HEK293 (cell line): ENCODE data around the gene C14orf119.

Experiments used
- CTCF ChIA-PET: fragments of 350-600 bp; formaldehyde crosslinking; extraction: SDS; loops from one replicate; lab custom pipeline; 2021; ENCODE audit warnings: antibody characterized with exemption; lab: Yijun Ruan, JAX
- POLR2A ChIA-PET: fragments of 300-600 bp; formaldehyde crosslinking; extraction: SDS; loops from one replicate; lab custom pipeline; 2020; ENCODE audit warnings: antibody characterized with exemption, inconsistent platforms; lab: Yijun Ruan, JAX
- H3K27ac ChIP-seq: fragments of 200-500 bp; sonication (Bioruptor generic); 2 replicates; pipeline ENCODE4 v1.5.1; 2014; ENCODE audit warnings: low read depth, low read length, control low read depth, inconsistent platforms; ENCODE audit errors: extremely low read depth
- H3K36me3 ChIP-seq, 2 experiments: fragments of 200-500 bp in 1 of 2; sonication (Bioruptor generic) in 1 of 2; 1 replicate in 1 of 2; 2 replicates in 1 of 2; pipeline ENCODE4 v1.5.1; 2014 to 2017; ENCODE audit warnings: inconsistent platforms in 2 of 2, low read length in 2 of 2; ENCODE audit not compliant: control insufficient read depth in 2 of 2, insufficient read depth in 1 of 2
- H3K4me1 ChIP-seq: fragments of 200-500 bp; sonication (Bioruptor generic); 2 replicates; pipeline ENCODE4 v1.5.1; 2014; ENCODE audit warnings: mild to moderate bottlenecking, low read length, inconsistent platforms; ENCODE audit not compliant: control insufficient read depth, insufficient read depth
- H3K4me3 ChIP-seq: 2 replicates; pipeline ENCODE4 v1.5.1; 2011; ENCODE audit warnings: low read depth, mild to moderate bottlenecking, control low read depth, low read length, moderate library complexity
- H3K9me3 ChIP-seq: fragments of 200-500 bp; sonication (Bioruptor generic); 2 replicates; pipeline ENCODE4 v1.5.1; 2014; ENCODE audit warnings: low read depth, low read length, inconsistent platforms; ENCODE audit not compliant: control insufficient read depth, insufficient read depth
- BCL11B ChIP-seq: fragments of 450-650 bp; formaldehyde crosslinking; IDR thresholded peaks from 2 replicates; pipeline ENCODE4 v1.5.1; 2016; ENCODE audit warnings: low read depth, missing biosample characterization, missing genetic modification characterization
- FEZF1 ChIP-seq: fragments of 450-650 bp; formaldehyde crosslinking; IDR thresholded peaks from 2 replicates; pipeline ENCODE4 v1.5.1; 2016; ENCODE audit warnings: missing biosample characterization, missing genetic modification characterization
- KLF16 ChIP-seq: fragments of 450-650 bp; formaldehyde crosslinking; IDR thresholded peaks from 2 replicates; pipeline ENCODE4 v1.5.1; 2017; ENCODE audit warnings: missing biosample characterization, missing genetic modification characterization
- MZF1 ChIP-seq: fragments of 450-650 bp; formaldehyde crosslinking; IDR thresholded peaks from 2 replicates; pipeline ENCODE4 v1.5.1; 2017; ENCODE audit warnings: missing biosample characterization, missing genetic modification characterization, borderline replicate concordance
- SETDB1 ChIP-seq: IDR thresholded peaks from one replicate; pipeline ENCODE4 v1.6.1; 2017; ENCODE audit warnings: mild to moderate bottlenecking, low read length, moderate library complexity, mixed read lengths; ENCODE audit not compliant: insufficient read length
- SP3 ChIP-seq: fragments of 450-650 bp; formaldehyde crosslinking; IDR thresholded peaks from 2 replicates; pipeline ENCODE4 v1.5.1; 2016; ENCODE audit warnings: missing biosample characterization, missing genetic modification characterization
- SP7 ChIP-seq: fragments of 450-650 bp; formaldehyde crosslinking; IDR thresholded peaks from 2 replicates; pipeline ENCODE4 v1.5.1; 2016; ENCODE audit warnings: missing biosample characterization, missing genetic modification characterization
- YY2 ChIP-seq: fragments of 450-650 bp; formaldehyde crosslinking; IDR thresholded peaks from 2 replicates; pipeline ENCODE4 v1.5.1; 2016; ENCODE audit warnings: missing biosample characterization, missing genetic modification characterization
- ZBTB17 ChIP-seq: fragments of 450-650 bp; formaldehyde crosslinking; IDR thresholded peaks from 2 replicates; pipeline ENCODE4 v1.5.1; 2016; ENCODE audit warnings: missing biosample characterization, missing genetic modification characterization
- ZBTB20 ChIP-seq: fragments of 450-650 bp; formaldehyde crosslinking; IDR thresholded peaks from 2 replicates; pipeline ENCODE4 v1.5.1; 2016; ENCODE audit warnings: missing biosample characterization, missing genetic modification characterization
- ZBTB7A ChIP-seq: fragments of 450-650 bp; formaldehyde crosslinking; IDR thresholded peaks from 2 replicates; pipeline ENCODE4 v1.5.1; 2016; ENCODE audit warnings: low read depth, missing biosample characterization, missing genetic modification characterization
- ZEB2 ChIP-seq: fragments of 450-650 bp; formaldehyde crosslinking; IDR thresholded peaks from 2 replicates; pipeline ENCODE4 v1.5.1; 2016; ENCODE audit warnings: missing biosample characterization, missing genetic modification characterization
- ZFP3 ChIP-seq: fragments of 450-650 bp; formaldehyde crosslinking; IDR thresholded peaks from 2 replicates; pipeline ENCODE4 v1.5.1; 2016; ENCODE audit warnings: low read depth, missing biosample characterization, missing genetic modification characterization
- ZNF146 ChIP-seq: fragments of 450-650 bp; formaldehyde crosslinking; IDR thresholded peaks from 2 replicates; pipeline ENCODE4 v1.5.1; 2016; ENCODE audit warnings: missing biosample characterization, missing genetic modification characterization
- ZNF157 ChIP-seq: fragments of 450-650 bp; formaldehyde crosslinking; IDR thresholded peaks from 2 replicates; pipeline ENCODE4 v1.5.1; 2016; ENCODE audit warnings: missing biosample characterization, missing genetic modification characterization
- ZNF324 ChIP-seq: fragments of 450-650 bp; formaldehyde crosslinking; IDR thresholded peaks from 2 replicates; pipeline ENCODE4 v1.5.1; 2016; ENCODE audit warnings: missing biosample characterization, missing genetic modification characterization
- ZNF335 ChIP-seq: fragments of 450-650 bp; formaldehyde crosslinking; conservative IDR thresholded peaks from 2 replicates; pipeline ENCODE4 v1.5.1; 2016; ENCODE audit warnings: missing biosample characterization, missing genetic modification characterization
- ZNF514 ChIP-seq: fragments of 450-650 bp; formaldehyde crosslinking; IDR thresholded peaks from 2 replicates; pipeline ENCODE4 v1.5.1; 2016; ENCODE audit warnings: missing biosample characterization, missing genetic modification characterization
- ZNF521 ChIP-seq: fragments of 450-650 bp; formaldehyde crosslinking; IDR thresholded peaks from 2 replicates; pipeline ENCODE4 v1.5.1; 2017; ENCODE audit warnings: missing biosample characterization, mild to moderate bottlenecking, missing genetic modification characterization
- ZNF654 ChIP-seq: fragments of 450-650 bp; formaldehyde crosslinking; IDR thresholded peaks from 2 replicates; pipeline ENCODE4 v1.5.1; 2016; ENCODE audit warnings: low read depth, missing biosample characterization, missing genetic modification characterization
- ZNF670 ChIP-seq: fragments of 450-650 bp; formaldehyde crosslinking; IDR thresholded peaks from 2 replicates; pipeline ENCODE4 v1.5.1; 2016; ENCODE audit warnings: missing biosample characterization, missing genetic modification characterization, low read depth
- ZNF837 ChIP-seq: fragments of 450-650 bp; formaldehyde crosslinking; IDR thresholded peaks from 2 replicates; pipeline ENCODE4 v1.5.1; 2016; ENCODE audit warnings: missing biosample characterization, missing genetic modification characterization
- ZSCAN23 ChIP-seq: fragments of 450-650 bp; formaldehyde crosslinking; IDR thresholded peaks from 2 replicates; pipeline ENCODE4 v1.5.1; 2016; ENCODE audit warnings: missing biosample characterization, missing genetic modification characterization
- TF ChIP-seq, protein P1 (sequence below): fragments of 450-650 bp; formaldehyde crosslinking; IDR thresholded peaks from 2 replicates; pipeline ENCODE4 v1.5.1; 2016; ENCODE audit warnings: missing biosample characterization, missing genetic modification characterization
- TF ChIP-seq, protein P2 (sequence below): fragments of 450-650 bp; IDR thresholded peaks from 2 replicates; pipeline ENCODE4 v1.5.1; 2018; ENCODE audit warnings: missing biosample characterization, mild to moderate bottlenecking, missing genetic modification characterization
- TF ChIP-seq, protein P3 (sequence below): fragments of 450-650 bp; formaldehyde crosslinking; IDR thresholded peaks from 2 replicates; pipeline ENCODE4 v1.5.1; 2016; ENCODE audit warnings: missing biosample characterization, missing genetic modification characterization
- TF ChIP-seq, protein P4 (sequence below): fragments of 450-650 bp; formaldehyde crosslinking; IDR thresholded peaks from 2 replicates; pipeline ENCODE4 v1.5.1; 2017; ENCODE audit warnings: missing biosample characterization, missing genetic modification characterization
- TF ChIP-seq, protein P5 (sequence below): fragments of 450-650 bp; formaldehyde crosslinking; IDR thresholded peaks from 2 replicates; pipeline ENCODE4 v1.5.1; 2017; ENCODE audit warnings: missing biosample characterization, mild to moderate bottlenecking, missing genetic modification characterization, moderate library complexity

The C14orf119 gene

DNA sequence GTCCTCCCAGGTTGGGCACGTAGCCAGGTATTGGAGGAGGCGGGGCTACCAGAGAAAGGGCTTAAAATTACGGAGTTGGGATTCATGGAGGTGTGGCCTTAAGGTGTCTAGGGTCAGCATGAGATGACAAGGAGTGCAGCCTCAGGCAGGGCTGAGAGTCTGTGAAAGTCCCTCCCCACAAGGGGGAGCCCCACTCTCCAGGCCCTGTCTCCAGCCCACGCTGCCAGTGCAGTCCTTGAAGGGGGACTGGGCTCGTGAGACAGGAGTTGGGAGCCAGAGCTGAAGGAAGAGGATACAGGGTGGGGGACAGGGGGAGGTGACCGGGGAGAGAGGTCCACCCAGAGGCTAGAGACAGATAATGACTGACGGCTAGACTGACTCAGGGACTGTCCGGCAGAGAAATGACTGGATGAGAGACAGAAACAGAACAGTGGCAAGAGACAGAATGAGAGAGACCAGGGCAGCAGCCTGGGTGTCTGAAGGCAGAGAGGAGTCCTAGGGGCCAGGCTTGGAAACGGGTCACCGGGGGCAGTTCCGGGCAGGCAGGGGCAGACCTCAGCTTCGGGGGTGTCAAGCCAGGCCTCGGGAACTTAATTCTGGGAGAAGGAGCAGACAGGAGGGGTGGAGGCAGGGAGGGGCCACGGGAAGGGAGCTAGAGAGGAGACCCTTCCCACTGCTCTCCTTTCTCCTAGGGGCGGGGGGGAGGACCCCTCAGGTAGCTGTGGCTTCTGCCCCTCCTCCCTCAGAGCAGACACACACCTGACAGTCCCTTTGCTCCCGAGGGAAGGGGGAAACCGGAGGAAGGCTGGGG, 39.0 kb upstream of the C14orf119 start (continued):
- TF ChIP-seq, protein P1, sequence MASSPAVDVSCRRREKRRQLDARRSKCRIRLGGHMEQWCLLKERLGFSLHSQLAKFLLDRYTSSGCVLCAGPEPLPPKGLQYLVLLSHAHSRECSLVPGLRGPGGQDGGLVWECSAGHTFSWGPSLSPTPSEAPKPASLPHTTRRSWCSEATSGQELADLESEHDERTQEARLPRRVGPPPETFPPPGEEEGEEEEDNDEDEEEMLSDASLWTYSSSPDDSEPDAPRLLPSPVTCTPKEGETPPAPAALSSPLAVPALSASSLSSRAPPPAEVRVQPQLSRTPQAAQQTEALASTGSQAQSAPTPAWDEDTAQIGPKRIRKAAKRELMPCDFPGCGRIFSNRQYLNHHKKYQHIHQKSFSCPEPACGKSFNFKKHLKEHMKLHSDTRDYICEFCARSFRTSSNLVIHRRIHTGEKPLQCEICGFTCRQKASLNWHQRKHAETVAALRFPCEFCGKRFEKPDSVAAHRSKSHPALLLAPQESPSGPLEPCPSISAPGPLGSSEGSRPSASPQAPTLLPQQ (tag by site-specific recombination) = peak; percentile 46; the same call in 1 of the 2 replicates
- TF ChIP-seq KLF16 (tag by site-specific recombination) (peak; percentile 39; the same call in 1 of the 2 replicates), ZEB2 (tag by site-specific recombination) (peak; percentile 45), ZBTB20 (tag by site-specific recombination) (peak; percentile 36; the same call in 1 of the 2 replicates), ZNF335 (tag by site-specific recombination) (peak; percentile 22; the same call in 1 of the 2 replicates), SP3 (0 out of 2 replicates have a peak, but pooled peaks have one; percentile 37), ZNF837 (tag by site-specific recombination) (no peak), ZNF324 (tag by site-specific recombination) (0 out of 2 replicates have a peak, but pooled peaks have one; percentile 30), MZF1 (tag by site-specific recombination) (no peak), BCL11B (tag by site-specific recombination) (no peak), ZNF654 (tag by site-specific recombination) (peak; percentile 6; the same call in 1 of the 2 replicates)
- TF ChIP-seq, protein P2, sequence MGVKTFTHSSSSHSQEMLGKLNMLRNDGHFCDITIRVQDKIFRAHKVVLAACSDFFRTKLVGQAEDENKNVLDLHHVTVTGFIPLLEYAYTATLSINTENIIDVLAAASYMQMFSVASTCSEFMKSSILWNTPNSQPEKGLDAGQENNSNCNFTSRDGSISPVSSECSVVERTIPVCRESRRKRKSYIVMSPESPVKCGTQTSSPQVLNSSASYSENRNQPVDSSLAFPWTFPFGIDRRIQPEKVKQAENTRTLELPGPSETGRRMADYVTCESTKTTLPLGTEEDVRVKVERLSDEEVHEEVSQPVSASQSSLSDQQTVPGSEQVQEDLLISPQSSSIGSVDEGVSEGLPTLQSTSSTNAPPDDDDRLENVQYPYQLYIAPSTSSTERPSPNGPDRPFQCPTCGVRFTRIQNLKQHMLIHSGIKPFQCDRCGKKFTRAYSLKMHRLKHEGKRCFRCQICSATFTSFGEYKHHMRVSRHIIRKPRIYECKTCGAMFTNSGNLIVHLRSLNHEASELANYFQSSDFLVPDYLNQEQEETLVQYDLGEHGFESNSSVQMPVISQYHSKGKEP = no peak
- TF ChIP-seq, protein P3, sequence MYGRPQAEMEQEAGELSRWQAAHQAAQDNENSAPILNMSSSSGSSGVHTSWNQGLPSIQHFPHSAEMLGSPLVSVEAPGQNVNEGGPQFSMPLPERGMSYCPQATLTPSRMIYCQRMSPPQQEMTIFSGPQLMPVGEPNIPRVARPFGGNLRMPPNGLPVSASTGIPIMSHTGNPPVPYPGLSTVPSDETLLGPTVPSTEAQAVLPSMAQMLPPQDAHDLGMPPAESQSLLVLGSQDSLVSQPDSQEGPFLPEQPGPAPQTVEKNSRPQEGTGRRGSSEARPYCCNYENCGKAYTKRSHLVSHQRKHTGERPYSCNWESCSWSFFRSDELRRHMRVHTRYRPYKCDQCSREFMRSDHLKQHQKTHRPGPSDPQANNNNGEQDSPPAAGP = peak; percentile 7; the same call in 1 of the 2 replicates
- TF ChIP-seq, protein P4, sequence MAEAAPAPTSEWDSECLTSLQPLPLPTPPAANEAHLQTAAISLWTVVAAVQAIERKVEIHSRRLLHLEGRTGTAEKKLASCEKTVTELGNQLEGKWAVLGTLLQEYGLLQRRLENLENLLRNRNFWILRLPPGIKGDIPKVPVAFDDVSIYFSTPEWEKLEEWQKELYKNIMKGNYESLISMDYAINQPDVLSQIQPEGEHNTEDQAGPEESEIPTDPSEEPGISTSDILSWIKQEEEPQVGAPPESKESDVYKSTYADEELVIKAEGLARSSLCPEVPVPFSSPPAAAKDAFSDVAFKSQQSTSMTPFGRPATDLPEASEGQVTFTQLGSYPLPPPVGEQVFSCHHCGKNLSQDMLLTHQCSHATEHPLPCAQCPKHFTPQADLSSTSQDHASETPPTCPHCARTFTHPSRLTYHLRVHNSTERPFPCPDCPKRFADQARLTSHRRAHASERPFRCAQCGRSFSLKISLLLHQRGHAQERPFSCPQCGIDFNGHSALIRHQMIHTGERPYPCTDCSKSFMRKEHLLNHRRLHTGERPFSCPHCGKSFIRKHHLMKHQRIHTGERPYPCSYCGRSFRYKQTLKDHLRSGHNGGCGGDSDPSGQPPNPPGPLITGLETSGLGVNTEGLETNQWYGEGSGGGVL (tag by site-specific recombination) = peak; percentile 70

DNA sequence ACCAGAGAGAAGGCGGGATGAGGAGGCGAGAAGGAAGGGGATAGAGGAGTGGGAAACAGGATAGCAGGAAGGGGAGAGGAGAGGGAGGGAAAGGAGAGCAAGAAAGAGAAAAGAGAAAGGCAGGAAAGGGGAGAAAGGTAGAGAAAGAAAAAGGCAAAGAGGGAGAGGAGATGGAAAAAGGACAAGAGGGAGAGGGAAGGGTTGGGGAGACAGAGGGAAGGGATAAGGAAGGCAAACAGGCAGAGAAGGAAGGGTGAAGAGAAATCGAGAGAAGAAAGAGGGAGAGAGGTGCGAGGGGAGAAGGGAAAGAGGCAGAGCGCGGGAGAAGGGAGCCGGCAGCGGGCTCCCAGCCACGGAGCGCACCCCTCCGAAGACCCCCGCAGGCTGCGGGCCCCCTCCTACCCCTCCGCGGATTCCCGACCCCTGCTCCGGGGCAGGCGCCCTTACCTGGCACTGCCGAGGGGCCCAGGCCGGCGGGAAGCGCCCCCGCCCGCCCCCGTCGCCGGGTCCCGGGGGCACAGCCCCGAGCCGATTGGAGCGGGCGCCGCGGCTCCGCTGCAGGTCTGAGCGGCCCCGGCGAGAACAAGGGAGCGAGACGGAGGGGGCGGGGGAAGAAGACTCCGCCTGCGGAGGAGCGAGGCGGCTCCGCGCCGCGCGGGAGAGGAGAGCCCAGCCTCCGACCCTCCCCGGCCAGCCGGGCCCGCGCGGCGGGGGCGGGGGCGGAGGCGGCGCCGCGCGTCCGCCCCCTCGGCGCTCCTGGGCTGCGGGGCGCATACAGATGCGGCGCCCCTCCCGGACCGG, 38.1 kb upstream of the C14orf119 start, which contains the start of gene CDH24:
TSS of gene CDH24 (minus strand) at position 565 of the 801 bp plus-strand sequence. CDS start 1,787 bp downstream, outside the sequence.
- Histone ChIP-seq H3K36me3 (peaks cover 26 to 64% of the 10 kb centered on the region in 2 experiments), H3K4me1 (peaks cover 4% of the 10 kb centered on the region; the same call in 1 of the 2 replicates), H3K4me3 (peak within 1 kb of the TSS; percentile 65), H3K27ac (peak within 1 kb of the TSS; percentile 73), H3K9me3 (no peaks in the 10 kb centered on the region)
- ChIA-PET CTCF (interaction anchor here (0.5 to 16.2 kb wide), 31 partner anchors 8 to 734 kb away, joined by 3 to 469 read pairs (median 5); partner anchors contain the start of genes AJUBA, CIROP and HAUS4), POLR2A (interaction anchor here (0.7 to 2.9 kb wide), 22 partner anchors 9 to 137 kb away, joined by 3 to 33 read pairs (median 8); partner anchors contain the start of genes ACIN1, AJUBA, C14orf119 and HAUS4)
- TF ChIP-seq SETDB1 (no peak), FEZF1 (no peak), ZNF146 (tag by site-specific recombination) (0 out of 2 replicates have a peak, but pooled peaks have one; percentile 25), SP7 (tag by site-specific recombination) (no peak; the same call in 1 of the 2 replicates), ZBTB17 (peak; percentile 88), ZNF521 (tag by site-specific recombination) (no peak), ZFP3 (no peak), ZBTB7A (peak; percentile 88), ZNF157 (tag by site-specific recombination) (no peak), YY2 (tag by site-specific recombination) (no peak), ZNF514 (no peak), ZNF670 (0 out of 2 replicates have a peak, but pooled peaks have one; percentile 25), ZSCAN23 (peak; percentile 33; the same call in 1 of the 2 replicates)
- TF ChIP-seq, protein P5, sequence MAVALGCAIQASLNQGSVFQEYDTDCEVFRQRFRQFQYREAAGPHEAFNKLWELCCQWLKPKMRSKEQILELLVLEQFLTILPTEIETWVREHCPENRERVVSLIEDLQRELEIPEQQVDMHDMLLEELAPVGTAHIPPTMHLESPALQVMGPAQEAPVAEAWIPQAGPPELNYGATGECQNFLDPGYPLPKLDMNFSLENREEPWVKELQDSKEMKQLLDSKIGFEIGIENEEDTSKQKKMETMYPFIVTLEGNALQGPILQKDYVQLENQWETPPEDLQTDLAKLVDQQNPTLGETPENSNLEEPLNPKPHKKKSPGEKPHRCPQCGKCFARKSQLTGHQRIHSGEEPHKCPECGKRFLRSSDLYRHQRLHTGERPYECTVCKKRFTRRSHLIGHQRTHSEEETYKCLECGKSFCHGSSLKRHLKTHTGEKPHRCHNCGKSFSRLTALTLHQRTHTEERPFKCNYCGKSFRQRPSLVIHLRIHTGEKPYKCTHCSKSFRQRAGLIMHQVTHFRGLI = no peak
